Left renal pelvis (tissue), 4 donors: ENCODE results near the gene TMEM50A. TPM values are rescaled to one million over a fixed set of nuclear protein-coding genes. Genes with fewer than 3 reads are reported as not detected.
A peak's percentile ranks its signal among the peaks of the same experiment; 100 is the strongest.
"Not testable (repeated sequence)": the region's sequence is repeated elsewhere in the genome, so short reads cannot be mapped to it uniquely, and the experiment has no call there.

ENCODE experiments used
- DNase-seq, 4 donors: peaks; one replicate each; pipeline ENCODE4 v3.0.0-alpha.2; 2013; ENCODE audit warnings: low read depth in 4 of 4, low spot score in 3 of 4
- polyA plus RNA-seq, 4 donors: library from polyadenylated mRNA; unstranded; fragments of 120-200 nt; gene quantifications; one replicate each; pipeline ENCODE4 v1.2.1, GENCODE V29; 2013; ENCODE audit not compliant: insufficient read length in 4 of 4

TMEM50A gene
- polyA plus RNA-seq, result 100 to 1,000 TPM in 2 of 4 donors, 10 to 100 TPM in 2; 91.1 to 137 (median 113) TPM

- peak; percentile 70 to 75 (median 72) for DNase-seq
These were observed at the start of gene TMEM50A for GRCh38 chr1:25338188-25338981. Gene TMEM50A (plus strand): TSS chr1:25338334. CDS start chr1:25340487, 2,153 bp downstream.

DNA sequence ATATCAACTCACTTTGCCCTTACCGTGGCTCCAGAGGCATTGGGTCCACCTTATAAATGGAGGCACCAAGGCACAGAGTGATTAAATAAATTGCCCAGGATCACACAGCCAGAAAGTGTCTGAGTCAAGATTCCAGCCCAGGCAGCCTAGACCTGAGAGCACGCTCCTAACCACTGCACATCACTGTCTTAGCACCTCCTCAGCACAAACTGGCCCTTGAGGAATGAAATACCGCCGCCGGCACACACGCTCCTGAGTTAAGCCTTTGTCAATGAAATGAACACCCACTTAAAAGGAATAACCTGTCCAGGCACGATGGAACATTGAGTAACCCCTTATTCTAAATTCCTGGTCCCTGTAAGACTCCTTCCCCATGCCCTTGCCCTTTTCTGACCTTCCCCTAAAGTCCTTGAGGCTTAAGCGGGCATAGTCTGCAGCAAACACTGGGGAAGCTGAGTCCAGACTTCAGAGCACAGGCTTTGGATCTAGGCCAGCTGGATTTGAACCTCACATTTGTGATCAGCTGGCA, 49.5 kb upstream of the TMEM50A start:
- not testable (repeated sequence) for DNase-seq

GRCh38 chr1:25290043-25290442, 48.1 kb upstream of the TMEM50A start:
- not testable (repeated sequence) for DNase-seq

GRCh38 chr1:25293426-25293825, 44.7 kb upstream of the TMEM50A start:
- not testable (repeated sequence) for DNase-seq

- not testable (repeated sequence) for DNase-seq
These were observed 43.0 kb upstream of the TMEM50A start for GRCh38 chr1:25294889-25295826.

DNA sequence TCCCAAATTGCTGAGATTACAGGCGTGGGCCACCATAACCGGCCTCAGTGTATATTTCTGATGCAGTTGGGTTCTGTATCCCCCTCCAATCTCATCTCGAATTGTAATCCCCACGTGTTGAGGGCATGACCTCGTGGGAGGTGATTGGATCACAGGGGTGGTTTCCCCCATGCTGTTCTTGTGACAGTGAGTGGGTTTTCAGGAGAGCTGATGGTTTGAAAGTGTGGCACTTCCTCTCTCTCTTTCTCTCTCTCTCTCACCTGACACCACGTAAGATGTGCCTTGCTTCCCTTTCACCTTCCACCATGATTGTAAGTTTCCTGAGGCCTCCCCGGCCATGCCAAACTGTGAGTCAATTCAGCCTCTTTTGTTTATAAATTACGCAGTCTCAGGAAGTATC, 41.6 kb upstream of the TMEM50A start:
- DNase-seq, result not testable (repeated sequence)

DNA sequence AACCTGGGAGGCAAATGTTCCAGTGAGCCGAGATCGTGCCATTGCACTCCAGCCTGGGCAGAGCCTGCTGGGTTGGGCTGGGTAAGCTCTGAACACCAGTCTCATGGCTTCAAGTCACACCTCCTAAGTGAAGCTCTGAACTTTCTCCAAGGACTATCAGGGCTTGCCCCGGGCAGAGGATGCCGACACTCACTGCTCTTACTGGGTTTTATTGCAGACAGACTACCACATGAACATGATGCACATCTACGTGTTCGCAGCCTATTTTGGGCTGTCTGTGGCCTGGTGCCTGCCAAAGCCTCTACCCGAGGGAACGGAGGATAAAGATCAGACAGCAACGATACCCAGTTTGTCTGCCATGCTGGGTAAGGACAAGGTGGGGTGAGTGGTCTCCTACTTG, 37.4 kb upstream of the TMEM50A start:
- not testable (repeated sequence) for DNase-seq

GRCh38 chr1:25302330-25302729, 35.8 kb upstream of the TMEM50A start:
- not testable (repeated sequence) for DNase-seq

- not testable (repeated sequence) for DNase-seq
These were observed 33.2 kb upstream of the TMEM50A start for GRCh38 chr1:25304936-25305335.

DNA sequence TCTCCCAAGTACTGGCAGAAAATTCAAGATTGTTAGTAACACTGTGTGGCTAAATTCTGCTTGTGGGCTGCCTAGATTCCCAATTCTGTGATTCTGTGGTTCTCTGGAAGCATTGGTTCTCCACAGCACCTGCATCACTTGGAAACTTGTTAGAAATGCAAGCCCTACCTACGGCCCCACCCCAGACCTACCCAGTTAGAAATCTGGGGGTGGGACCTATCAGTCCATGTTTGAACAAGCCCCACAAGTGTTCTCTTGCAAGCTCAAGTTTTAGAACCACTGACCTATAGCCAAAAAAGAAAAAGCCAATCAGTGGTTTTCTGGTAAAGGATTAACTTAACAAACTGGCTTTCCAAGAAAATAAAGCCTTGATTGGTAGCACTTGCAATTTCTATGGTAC, 30.0 kb upstream of the TMEM50A start:
- DNase-seq, result not testable (repeated sequence)

- DNase-seq, result not testable (repeated sequence)
These were observed 29.0 kb upstream of the TMEM50A start for GRCh38 chr1:25309085-25309484.

DNA sequence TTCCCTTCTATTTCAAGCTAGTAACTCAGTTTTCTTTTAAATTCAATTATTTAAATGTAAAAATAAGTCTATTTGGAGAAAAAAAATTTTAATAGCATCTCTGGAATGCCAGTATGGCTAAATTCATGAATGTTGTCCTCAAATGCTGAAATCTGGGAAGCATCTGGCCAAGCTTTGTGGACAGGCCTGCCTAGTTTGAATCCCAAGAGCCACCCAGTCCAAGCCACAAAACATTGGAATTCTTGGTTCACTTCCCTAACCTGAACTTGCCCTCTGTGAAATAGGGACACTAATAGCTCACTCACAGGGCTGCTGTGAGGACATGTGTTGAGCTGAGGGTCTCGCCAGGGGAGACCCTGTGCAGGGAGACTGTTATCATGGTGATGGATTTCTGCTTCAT, 28.6 kb upstream of the TMEM50A start:
- not testable (repeated sequence) for DNase-seq

DNA sequence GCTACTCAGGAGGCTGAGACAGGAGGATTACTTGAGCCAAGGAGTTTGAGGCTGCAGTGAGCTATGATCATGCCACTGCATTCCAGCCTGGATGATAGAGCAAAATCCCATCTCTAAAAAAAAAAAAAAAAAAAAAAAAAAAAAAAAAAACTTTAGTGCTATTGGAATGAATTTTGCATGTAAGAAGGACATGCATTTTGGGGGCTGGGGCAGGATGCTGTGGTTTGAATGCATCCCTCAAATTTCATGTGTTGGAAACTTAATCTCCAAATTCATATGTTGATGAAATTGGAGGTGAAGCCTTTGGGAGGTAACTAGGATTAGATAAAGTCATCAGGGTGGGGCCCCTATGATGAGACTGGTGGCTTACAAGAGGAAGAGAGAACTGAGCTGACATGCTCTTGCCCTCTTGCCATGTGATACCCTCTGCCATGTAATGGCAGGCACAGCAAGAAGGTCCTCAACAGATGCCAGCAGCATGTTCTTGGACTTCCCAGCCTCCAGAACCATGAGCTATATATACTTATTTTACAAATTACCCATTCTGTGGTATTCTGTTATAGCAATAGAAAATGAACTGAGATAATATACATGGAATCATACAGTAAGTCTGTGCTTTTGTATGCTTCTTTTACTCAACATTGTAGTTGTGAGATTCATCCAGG, 25.2 kb upstream of the TMEM50A start:
- not testable (repeated sequence) for DNase-seq

GRCh38 chr1:25320314-25320938, 17.7 kb upstream of the TMEM50A start:
- not testable (repeated sequence) for DNase-seq

- not testable (repeated sequence) for DNase-seq
These were observed 16.0 kb upstream of the TMEM50A start for GRCh38 chr1:25322127-25322526.

- not testable (repeated sequence) for DNase-seq
These were observed 13.7 kb upstream of the TMEM50A start for GRCh38 chr1:25324407-25324806.

DNA sequence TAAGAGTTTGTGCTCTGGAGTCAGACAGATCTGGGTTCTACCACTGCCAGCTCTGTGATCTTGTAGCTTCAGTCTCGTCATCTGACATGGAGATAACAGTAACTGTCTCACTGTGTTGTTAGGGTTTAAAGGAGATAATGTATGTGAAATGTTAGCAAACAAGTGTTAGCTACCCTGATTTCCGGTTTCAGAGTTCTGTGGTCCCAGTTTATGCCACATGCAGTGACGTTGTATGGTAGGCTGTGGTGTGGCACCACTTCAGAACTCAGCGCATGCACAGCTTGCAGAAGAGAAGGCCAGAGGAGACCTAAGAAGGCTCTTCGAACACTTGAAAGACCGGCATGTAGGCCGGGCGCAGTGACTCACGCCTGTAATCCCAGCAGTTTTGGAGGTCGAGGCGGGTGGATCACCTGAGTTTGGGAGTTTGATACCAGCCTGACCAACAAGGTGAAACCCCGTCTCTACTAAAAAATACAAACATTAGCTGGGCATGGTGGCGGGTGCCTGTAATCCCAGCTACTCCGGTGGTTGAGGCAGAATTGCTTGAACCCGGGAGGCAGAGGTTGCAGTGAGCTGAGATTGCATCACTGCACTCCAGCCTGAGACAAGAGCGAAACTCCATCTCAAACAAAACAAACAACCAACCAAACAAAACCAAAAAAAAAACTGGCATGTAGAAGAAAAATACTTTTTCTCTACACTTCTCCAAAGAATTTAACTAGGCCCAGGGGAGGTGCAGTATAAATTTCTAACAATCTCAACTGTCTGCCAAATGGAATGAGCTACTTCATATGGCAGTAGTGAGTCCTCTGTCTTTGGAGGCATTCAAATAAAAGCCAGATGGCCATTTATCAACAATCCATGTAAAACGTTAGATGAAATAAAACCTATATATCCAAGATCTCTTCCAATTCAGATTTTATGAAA, 10.0 kb upstream of the TMEM50A start:
- DNase-seq, result not testable (repeated sequence)

GRCh38 chr1:25328791-25329185, 9.3 kb upstream of the TMEM50A start:
- not testable (repeated sequence) for DNase-seq

GRCh38 chr1:25329336-25329735, 8.8 kb upstream of the TMEM50A start:
- DNase-seq, result not testable (repeated sequence)
